SK-N-MC (cell line): ENCODE results near the gene TMEM218.

Experiments used
- EZH2 ChIP-seq: fragments of 200-600 bp; sonication (generic); IDR thresholded peaks from one replicate; pipeline ENCODE4 v1.6.1; 2017; ENCODE audit warnings: antibody characterized with exemption
- POLR2AphosphoS5 ChIP-seq: IDR thresholded peaks from 2 replicates; pipeline ENCODE4 v1.6.1; 2012; ENCODE audit warnings: mild to moderate bottlenecking, low read depth, low read length, borderline replicate concordance

GRCh38 chr11:125139778-125140177 is 28.4 kb upstream of the TMEM218 start:
- TF ChIP-seq EZH2, result no peak
- no peak for TF ChIP-seq POLR2AphosphoS5
